NCI-H774 (cell line): Measurements from ENCODE around the gene ADGRG3.

Experiments used
- DNase-seq: peaks from one replicate; lab custom pipeline; 2025; lab: John Stamatoyannopoulos, UW

The ADGRG3 gene

DNA sequence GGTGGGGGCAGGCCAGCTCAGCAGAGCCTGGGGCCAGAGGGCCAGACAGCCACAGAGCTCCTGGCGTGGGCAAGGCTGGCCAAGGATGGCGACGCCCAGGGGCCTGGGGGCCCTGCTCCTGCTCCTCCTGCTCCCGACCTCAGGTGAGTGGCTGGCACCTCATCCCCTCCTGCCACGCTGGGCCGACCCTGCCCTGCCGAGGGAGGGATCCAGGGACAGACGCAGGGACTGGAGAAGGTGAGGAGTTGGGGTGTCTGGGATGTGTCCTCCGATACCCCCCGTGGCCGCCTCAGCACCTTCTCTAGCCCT is at the start of gene ADGRG3:
Gene ADGRG3 (plus strand): TSS at position 44 of the 309 bp plus-strand sequence. CDS start 42 bp downstream, at position 86.
- no peak for DNase-seq

DNA sequence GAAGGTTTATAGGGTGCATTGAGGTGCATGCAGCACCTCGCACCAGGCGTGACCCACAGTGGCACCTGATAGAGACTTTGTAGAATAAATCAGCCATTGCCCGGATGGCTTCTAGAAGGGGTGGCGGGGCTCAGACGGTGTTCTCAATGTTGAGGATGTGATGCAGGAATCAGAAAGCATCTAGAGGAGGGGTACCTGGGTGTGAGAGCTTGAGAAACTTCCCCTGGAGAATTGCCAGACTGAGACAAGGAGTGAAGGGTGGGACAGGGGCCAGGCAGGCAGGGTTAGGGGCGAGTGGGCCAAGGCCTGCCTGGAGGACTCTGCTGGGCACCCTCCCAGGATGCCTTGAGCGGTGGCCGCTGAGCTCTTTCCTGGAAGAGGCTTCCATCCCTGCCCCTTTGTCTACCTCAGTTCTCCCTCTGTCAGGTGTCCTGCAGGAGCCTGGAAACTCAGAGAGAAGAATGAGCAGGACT is 48.9 kb upstream of the ADGRG3 start:
- DNase-seq, result no peak

- DNase-seq, result peak; percentile 77
Observed at GRCh38 chr16:57619606-57620334, 48.3 kb upstream of the ADGRG3 start.

GRCh38 chr16:57620335-57621231 is 47.5 kb upstream of the ADGRG3 start:
- no peak for DNase-seq

DNA sequence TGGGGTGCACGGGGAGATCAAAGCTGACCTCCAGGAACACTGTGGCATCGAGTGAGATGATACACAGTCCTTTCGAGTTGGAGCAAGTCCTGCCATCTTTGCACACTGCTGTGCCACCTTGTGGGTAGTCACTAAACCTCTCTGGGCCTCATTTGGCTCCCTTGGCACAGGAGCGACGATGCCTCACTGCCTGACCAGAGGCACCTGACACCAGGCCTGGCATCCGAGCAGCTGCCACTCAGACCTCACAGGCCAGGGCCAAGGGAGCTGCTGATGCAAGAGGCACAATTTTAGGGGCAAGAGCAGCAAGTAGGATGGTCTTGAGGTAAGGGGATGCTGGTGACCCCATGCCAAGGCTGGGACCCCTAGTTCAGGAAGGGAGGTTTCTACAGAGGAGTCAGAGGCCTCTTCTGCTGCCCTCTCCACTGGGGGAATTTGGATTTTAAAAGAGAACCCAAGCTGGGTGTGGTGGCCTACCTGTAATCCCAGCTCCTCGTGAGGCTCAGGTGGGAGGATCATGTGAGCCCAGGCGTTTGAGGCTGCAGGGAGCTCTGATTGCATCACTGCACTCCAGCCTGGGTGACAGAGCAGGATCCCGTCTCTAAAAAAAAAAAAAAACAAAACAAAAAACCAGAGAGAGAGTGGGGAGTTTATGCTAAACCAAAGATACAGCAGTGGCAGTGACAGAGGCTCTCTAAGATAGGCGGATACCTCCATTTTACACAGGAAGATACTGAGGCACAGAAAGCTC is 46.4 kb upstream of the ADGRG3 start:
- no peak for DNase-seq

GRCh38 chr16:57622361-57623250 is 45.5 kb upstream of the ADGRG3 start:
- DNase-seq, result no peak

DNA sequence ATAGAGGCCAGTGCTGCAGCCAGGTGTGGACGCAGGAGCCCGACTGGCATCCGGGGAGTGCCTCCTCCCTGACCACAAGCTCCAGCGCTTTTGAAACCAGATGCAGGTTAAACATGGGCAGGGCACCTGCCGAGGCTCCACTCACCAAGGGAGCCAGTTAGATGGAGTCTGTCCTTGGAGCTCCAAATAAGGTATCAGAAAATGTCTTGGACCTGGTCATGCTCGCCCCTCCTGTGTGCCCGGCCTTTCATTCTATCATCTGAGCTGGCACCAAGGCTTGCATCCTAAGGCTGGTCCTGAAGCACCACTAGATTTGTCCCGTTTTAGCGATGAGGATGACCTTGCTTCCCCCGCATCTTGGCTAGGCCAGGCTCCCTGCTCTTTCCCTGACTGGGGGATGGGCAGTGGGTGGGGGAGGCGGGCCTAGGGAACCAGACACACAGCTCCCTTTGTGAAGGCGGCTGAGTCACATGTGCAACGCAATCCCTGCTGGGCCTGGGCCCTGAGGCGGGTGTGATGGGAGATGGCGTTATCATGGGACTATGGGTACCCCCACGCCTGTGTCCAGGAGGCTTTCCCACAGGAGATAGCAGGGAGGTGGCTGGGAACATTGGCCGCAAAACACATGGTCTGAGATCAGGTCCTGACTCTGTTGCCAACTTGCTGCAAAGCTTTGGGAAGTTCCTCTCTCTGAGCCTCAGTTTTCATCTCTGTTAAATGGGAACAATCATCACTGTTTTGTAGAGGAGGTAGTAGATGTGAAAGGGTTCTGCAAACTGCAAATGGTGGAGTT is 44.7 kb upstream of the ADGRG3 start:
- DNase-seq, result no peak

DNA sequence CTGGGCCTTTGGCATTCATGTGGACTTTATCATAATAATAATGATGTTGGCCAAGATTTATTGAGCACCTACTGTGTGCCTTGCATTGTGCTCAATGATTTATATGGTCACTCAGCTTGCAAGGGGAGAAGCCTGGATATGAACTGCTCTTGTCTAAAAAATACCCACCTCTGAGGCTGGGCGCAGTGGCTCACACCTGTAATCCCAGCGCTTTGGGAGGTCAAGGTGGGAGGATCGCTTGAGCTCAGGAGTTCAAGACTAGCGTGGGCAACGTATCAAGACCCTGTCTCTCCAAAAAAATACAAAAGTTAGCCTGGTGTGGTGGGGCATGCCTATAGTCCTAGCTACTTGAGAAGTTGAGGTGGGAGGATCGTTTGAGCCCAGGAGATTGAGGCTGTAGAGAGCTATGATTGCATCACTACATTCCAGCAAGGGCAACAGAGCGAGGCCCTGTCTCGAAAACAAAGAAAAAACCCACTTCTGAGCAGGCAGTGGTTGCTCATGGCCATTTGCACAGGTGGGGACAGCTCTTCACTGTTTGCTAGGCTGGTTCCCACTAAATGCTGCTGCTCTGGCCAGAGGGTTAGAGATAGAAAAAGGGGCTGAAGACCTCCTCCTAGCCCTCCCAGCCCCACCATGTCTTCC is 43.9 kb upstream of the ADGRG3 start:
- no peak for DNase-seq

DNA sequence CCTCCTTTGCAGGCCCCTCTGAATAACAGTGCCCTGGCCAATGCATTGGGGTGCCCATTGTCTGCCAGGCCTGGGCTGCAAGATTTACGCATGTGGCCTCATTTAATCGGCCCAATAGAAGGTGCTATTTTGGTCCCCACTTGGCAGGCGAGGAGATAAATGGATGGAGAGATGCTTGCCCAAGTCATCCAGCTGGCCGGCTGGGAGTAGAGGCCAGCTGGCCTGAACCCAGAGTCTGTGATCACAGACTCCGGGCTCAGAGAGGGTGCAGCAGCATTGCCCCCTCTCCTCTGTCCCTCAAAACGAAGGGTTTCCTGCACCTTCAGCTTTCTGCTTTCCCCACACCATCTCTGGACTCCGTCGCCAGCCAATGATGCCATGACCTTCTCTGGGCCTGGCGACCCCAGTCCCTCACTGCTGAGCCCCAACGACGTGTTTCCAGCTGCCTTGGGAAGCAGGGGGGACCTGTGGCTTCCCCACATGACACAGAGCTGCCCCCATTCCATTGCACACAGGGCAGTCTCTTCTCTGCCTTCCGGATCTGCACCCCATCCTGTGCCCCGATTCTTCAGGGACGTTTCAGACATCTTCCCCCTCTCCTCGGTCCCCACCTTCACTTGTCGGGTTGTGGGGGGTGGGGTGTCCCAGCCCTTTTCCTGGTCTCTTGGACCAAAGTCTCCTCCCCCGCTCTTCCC is 43.2 kb upstream of the ADGRG3 start:
- no peak for DNase-seq

DNA sequence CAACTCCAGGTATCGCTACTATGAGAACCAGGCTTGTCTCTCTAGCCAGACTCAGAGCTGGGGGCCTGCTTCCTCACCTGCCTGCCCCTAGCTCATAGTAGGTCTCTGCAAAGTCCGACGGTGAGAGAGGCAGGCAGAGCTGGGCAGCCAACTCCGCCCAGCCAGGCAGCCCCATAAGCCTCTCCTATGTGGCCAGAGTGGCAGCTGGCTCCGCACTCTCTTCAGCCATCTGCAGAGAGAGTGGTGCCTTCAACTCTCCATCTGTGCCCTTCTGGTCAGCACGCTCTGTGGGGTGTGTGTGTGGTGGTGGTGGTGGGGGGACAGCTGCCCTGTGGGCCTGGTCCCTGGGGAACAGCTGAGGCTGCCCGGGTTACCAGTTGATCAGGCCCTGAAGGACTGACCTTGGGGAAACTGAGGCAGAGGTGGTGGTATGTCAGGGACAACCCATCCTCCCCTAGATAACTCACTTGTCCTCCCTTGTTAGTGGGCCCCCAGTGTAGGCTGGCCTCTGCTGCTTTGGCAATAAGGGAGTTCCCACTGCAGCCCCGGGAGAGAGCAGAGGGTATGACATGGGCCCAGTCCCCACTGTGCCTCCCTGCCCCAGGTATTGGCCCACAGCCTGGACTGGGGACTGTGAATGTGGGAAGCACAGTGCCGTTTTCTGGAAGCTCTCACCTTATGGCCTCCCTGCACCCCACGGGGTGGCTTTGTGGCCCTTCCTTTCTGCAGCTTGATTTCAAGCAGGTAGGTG is 41.5 kb upstream of the ADGRG3 start:
- no peak for DNase-seq

DNA sequence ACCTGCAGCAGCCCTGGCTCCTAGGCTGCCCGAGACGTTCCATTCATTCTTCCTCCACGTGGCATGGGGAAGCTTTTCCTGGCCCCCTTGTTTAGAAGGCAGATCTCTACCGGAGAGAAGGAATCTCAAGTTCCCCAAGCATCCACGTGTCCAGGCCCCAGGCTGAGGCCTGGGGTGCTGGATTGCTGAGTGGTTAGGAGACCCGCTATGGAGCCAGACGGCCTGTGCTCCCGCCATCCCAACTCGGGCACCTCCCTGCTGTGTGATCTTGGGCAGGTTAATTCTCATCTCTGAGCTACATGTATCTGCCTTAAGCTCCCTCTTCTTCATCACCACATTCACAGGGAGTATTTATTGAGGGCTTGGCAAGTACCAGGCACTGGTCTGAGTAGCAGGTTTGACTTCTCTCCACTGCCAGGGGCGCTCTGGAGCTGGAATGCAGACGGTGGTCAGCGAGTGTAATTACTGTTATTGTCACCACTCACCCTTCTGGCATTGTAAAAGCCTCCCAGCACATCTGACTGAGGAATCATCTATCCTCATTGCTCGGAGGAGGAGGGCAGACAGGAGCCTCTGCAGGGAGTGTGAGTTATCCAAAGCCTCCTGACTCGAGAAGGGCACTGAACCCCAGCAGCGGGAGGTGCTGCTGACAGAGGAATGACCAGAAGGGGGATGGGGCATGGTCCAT is 40.8 kb upstream of the ADGRG3 start:
- DNase-seq, result no peak

DNA sequence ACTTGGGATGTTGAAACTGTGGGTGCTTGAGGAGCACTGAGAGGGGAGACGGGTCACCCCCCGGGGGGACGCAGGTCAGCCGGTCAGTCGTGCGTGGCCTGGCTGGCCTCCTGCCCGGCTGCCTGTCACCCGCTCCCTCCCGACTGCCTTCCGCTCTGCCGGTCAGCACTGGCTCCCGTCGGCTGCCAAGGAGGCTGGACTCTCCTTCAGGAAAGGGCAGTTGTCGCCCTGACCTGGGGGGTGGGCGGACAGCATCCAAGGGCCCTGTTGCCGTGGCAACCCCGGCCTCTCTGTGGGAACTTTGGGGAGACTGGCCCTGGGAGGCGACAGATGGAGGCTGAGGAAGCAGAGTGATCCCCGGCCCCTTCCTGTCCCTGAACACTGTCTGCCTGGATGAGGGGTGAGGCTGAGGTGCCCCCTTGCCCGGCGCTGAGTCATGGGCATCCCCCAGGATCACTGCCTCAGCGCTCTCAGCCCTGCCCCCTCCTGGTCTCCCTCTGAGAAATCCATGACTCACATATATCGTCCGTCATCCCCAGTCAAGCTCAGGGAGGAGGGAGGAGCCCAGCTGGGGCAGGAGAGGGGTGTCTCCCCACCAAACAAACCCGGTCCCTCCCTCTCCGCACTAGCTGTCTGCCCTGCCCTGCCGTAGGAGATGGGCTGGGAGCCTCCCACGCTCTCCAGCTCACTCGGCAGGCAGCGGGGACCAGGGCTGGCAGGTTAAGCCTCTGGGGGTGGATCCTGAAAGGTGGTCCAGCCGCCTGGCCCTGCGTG is 39.9 kb upstream of the ADGRG3 start, which contains the start of gene ADGRG1:
Gene ADGRG1 (plus strand): TSS at position 623 of the 774 bp plus-strand sequence. CDS start 21,658 bp downstream, outside the sequence.
- no peak for DNase-seq

- no peak for DNase-seq
Observed at GRCh38 chr16:57628783-57629293, 39.3 kb upstream of the ADGRG3 start.

DNA sequence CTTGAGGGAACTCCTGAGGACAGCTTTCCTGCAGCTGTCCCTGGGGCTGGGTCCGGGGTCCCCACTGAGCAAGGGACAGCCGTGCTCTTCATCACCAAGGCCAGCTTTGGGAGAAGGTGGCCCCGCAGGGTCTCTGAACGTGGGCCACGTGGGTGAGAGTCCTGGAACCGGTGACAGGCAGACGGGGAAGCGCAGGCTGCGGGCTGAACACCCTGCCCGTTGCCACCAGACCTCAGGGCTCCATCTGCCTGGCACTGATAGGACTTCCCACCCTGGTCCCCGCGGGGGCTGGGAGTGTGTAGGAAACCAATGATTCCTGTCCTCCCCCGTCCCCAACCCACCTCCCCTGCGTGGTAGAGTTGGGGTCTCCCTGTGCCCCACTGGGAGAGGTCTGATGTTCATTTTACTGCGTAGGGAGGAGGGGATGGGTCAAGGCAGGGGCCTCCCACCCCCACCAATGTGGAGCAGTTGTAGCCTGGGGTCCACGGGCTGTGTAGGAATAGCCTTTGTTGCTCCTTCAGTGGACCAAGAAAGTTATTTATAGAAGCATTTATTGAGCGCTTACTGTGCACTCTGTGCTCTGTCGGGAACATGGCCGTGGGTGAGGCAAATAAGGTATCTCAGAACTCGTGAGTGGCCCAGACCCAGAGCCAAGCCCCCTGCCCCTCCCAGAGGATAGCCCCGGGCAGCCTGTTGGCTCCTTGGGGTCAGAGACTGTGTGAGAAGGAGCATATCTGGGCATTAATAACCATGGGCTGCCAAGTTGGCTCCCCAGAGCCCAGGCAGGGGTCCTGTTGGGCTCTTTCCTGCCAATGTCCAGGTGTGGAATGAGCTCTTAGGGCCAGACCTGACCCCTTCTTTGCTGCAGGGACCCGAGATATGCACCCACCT is 38.3 kb upstream of the ADGRG3 start:
- no peak for DNase-seq

DNA sequence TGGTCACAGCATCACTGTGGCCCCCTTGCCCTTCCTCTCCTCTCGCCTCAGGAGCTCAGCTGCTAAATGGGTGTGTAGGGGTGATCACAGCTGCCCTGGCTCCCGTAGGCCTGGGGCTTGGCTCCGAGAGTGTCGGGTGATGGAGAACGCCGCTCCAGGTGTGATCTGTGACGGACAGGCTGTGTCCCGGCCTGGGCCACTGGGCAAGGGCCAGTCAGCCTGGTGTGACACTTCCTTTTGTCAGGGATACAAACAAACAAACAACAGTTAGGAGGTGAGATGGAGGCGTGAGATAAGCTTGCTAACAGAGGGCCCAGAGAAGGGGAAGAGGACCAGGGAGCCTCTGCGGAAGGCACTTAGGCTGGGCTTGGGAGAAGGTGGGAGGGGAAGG is 37.7 kb upstream of the ADGRG3 start:
- DNase-seq, result no peak
